NCI-H748 (cell line): Measurements from ENCODE around the gene IFT80.
A peak's percentile ranks its signal among the peaks of the same experiment; 100 is the strongest.

Experiments
- DNase-seq: peaks from one replicate; lab custom pipeline; 2025; ENCODE audit not compliant: unreplicated experiment; lab: John Stamatoyannopoulos, UW

Gene IFT80

DNA sequence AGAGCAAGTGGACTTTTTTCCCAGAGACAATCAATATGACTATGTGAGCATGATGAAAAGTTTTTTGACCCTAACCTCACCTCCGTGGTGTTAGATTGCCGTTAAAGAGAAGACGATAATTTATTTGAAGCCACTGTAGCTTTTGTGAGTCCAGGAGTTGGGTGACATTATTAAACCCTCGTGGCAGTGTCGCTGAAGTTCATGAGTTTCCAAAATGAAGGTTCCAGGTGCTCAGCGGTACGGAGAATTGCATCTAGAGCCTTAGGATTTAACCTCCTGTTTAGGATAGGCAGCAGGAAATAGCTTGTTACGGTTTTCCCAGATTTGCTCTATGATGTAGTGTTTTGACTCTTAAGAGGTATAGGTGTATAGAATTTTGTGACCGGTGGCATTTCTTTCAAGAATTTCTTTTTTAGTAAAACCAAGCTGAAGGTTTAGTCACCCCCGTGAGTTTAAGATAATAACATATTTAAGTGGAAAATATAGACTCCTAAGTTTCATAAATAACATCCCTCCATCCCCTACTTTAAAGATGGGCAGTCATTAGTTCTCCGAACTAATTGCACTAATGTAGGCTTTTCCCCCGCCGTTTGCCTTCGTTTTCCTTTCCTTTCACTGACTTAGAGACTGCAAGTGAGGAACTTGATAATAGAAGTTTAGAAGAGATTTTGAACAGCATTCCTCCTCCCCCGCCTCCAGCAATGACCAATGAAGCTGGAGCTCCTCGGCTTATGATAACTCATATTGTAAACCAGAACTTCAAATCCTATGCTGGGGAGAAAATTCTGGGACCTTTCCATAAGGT, 2.5 kb upstream of the IFT80 start:
- peak; percentile 8 for DNase-seq

DNA sequence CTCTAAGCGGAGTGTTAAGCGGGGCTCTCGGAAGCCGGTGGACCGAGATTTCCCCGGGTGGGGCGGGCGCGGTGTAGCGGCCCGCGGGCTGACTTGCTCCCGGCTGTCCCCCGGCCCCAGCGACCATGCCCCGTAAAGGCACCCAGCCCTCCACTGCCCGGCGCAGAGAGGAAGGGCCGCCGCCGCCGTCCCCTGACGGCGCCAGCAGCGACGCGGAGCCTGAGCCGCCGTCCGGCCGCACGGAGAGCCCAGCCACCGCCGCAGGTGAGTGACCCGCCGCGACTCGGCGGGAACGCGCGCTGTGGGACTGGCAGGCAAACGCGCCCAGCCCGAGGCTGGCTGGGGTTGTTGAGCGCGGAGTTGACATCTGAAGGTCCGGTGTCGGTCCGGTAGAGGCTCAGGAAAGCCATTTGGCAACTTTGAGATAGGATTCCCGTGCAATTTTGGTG, 1.7 kb upstream of the IFT80 start:
- peak; percentile 26 for DNase-seq

DNA sequence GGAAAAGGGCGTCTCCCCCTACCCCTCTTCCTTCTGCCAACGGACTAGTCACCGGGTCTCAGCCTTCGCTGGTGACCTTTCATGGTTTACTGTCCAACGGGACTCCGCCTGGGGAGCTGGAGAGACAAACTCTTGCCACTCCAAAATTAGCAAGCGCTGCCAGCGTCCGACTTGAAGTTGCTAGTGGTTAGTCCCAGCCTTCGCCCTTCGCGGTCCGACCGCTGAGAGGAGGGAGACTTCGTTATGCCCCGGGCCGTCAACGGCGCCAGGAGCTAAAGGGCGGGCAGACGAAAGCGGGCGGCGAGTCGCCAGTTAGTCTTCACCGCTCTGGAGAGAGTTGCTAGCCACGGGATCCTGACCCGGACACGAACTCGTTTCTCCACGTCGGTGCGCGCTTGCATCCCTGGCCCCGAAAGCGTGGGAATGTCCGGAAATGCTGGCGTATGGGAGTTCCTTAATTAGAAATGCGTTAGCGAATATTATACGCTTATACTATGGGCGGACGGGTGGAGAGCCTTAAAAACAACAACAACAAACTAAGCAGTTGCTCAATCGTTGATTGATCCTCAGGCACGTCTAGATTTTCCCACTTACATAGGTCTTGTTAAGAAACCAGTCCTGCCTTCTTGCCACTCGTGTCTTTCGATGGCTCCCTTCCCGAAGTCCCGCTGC, 1.1 kb upstream of the IFT80 start:
- DNase-seq, result peak; percentile 39

DNA sequence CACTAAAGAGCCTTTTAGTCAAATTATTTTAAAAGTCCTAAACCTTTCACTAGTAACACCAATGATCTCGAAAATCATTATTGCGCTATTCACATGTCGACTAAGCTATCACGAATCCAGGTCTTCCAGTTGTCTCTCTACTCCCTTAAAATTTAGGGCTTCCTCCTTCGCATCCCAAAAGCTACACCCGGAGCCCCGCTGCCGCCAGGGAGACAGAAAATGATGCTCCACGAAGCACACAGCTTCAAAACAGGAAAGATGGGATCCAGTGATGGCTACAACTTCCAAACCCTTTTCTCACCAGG, 253 bp downstream of the IFT80 start:
- DNase-seq, result no peak

DNA sequence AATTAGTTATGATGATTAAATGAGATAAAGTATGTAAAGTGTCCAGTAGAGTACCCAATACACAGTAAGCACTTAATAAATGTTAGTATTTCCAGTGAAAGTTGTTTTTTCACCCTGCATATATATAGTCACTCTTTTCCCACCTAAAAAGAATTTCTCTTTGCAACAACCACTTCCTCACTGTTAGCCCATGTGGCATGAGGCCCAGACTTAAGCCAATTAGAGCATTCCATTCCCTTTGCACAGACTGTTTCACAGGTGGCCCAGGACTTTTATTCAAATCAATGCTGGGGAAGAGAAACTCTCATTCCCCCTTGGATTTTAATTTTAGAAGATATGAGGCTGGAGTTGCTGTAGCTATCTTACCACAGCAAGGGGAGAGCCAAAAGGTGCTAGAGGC, 3.7 kb downstream of the IFT80 start:
- DNase-seq, result no peak

DNA sequence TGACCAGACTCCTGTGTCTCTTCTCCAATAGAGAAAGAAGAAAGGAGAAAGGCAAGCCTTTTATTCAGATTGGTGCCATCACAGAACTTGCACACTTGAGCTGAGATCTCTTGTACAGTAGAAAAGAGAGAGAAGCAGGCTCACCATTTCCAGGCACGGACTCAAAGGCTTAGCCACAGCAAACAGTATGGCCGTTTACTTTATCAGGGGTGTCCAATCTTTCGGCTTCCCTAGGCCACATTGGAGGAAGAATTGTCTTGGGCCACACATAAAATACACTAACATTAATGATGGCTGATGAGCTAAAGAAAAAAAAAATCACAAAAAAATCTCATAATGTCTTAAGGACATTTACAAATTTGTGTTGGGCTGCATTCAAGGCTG, 5.0 kb downstream of the IFT80 start:
- no peak for DNase-seq

DNA sequence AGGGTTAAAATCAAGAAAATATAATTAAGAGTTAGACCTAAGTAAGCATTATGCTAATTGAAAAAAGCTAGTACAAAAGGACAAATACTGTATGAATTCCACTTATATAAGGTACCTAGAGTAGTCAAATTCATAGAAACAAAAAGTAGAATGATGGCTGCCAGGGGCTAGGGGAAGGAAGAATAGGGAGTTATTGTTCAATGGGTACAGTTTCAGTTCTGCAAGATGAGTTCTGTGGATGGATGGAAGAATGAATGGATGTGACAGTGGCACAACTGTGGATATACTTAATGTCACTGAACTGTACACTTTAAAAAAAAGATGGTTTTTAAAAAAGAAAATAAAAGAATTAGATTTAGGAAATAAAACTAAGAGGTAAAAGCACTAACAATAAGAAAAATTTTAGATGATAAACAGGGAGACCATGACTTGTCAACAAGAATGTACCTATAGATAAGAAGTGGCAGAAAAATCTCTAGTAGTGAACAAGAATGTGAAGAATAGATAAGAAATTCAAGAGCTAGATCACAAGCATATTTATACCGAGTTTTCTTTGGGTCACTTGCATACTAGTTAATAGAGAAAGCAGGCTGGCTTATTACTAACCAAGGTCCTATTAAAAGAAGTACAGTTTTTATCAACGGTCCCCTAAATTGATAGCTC, 5.5 kb downstream of the IFT80 start:
- no peak for DNase-seq

DNA sequence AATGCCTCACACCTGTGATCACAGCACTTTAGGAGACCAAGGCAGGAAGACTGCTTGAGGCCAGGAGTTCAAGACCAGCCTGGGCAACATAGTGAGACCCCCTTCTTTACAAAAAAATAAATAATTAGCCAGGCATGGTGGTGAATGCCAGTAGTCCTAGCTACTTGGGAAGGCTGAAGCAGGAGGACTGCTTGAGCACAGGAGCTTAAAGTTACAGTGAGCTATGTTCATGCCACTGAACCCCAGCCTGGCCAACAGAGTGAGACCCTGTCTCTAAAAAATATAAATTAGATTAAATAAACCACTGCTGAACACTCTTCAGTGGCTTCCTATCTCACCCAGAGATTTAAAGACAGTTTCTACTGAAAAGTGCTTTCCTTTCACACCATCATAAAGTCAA, 6.2 kb downstream of the IFT80 start:
- no peak for DNase-seq

DNA sequence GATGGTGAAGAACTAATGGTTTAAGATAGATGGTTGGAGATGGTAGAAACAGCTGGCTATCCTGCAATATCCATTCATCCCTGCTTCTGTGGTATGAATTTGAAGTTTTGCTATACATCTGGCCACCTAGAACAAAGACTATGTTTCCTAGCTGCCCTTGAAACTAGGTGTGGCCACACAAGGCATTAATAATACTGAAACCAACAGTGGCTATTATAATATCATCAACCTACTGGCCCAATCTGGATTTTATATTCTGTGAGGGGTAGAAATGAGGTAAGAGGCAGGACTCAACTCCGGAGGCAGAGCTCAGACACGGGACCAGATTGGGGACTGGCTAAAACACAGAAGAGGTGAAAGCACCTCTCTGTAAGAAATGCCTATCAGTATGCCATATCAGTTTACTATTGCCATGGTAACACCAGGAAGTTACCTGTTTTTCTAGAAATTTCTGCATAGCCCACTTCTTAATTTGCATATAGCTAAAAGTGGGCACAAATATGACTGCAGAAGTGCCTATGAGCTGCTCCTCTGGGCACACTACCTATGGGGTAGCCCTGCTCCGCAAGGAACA, 8.4 kb downstream of the IFT80 start:
- DNase-seq, result no peak

DNA sequence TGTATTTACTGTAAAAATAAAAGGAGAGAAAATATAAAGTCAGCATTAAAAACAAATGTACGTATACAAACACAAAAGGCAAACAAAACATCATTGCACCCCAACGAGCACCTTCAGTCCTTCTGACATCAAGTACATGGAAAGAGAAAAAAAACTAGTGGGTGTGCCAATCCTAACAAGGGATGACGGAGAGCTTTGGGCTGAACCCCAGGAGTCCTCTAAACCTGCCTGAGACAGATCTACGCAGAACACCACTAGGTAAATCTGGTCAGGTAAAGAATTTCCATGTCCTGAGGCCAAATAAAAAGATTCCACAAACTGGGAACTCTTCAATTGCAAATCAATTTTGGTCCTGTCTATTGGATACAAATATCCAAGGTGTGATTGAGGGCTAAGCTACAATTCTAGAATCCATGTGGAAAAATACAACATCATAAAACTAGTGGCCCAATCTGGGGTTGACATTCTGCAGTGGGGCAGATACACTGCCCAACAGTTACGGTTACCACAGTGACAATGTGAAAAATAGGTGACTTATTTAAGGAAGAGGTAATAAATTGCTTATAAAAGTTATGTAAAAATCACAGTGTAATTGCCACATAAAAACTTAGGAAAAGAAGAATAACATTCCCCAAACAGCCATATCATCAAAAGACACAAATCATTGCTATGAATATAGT, 14.2 kb downstream of the IFT80 start:
- DNase-seq, result no peak

DNA sequence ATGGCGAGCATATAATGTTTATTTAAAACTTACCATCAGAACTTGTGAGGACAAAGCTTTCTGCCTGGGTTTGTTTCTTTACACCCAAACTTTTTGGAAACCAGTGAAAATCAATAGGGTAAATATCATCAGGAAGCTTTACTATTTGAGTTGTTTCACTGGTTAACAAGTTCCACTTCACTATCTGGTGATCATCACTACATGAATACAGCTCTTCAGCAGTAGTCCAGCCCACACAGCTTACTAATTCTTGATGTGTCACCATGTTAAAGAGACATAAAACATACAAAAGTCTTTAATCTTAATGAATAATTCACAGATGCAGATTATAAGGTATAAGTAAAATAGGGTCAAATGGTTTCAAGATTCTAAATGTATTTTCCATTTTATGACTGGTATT, 17.6 kb downstream of the IFT80 start:
- DNase-seq, result no peak

DNA sequence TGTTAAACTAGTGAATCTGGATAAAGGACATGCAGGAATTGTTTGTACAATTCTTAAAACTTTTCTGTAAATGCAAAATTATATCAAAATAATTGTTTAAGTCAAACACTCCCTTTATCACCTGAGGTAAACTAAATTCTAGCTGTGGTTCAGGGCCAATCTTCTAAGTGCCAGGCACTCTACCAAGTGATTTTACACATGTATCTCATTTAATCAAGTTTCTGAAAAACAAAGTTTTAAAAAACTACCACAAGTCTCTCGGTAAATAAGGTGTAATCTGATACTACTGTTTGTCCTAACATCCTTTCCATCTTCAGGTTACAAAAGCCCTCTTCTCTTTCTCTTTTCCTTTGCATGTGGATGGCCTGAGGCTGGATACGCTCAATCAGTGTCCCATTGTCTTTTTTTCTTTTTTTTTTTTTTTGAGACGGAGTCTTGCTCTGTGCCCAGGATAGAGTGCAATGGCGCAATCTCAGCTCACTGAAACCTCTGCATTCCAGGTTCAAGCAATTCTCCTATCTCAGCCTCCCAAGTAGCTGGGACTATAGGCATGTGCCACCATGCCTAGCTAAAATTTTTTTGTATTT, 19.3 kb downstream of the IFT80 start:
- no peak for DNase-seq

DNA sequence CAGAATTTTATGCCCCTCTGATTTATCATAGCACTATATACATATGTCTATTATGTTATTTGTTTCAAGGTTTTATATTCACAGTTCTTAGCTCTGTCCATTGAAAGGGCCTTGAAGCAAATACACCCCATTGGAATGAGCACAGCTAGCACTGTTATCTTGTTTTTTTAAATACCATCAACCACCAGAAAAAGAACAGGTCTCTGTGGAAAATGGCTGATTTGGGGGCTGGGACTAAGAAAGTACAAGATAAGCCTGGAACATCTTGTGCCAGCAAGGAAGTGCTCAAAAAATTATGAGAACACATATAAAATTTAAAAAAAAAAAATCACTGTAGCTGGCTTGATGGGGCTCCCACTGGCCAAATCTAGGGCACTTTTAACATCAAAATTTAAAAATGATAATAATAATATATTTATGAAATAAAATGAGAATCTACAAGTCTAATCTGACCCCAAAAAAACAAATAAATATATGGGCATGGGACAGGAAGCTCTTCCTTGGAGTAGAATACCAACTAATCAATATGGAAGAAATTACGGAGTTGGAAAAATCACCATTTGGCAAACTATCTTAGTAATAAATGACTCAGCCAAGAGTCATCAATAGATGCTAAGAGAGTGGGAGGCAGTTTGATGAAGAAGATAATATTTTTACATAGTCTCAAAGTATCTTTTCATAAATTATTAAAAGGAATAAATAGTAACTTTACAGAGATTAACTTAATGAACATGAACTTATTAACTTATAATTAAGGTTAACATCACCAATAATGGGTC, 20.5 kb downstream of the IFT80 start:
- DNase-seq, result no peak

DNA sequence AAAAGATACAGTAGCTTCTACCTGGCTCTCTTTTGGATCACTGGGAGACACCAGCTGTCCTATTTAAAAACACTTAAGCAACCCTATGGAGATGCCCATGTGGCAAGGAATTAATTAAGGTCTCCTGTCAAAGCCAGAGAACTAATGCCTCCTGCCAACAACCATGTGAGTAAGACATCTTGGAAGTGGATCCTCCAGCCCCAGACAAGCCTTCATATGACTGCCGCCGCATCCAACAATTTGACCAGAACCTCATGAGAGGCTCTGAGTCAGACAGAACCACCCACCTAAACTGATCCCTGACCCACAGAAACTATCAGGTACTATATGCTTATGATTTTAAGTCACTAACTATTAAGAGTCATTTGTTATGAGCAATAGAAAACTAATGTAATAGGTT, 22.3 kb downstream of the IFT80 start:
- no peak for DNase-seq

DNA sequence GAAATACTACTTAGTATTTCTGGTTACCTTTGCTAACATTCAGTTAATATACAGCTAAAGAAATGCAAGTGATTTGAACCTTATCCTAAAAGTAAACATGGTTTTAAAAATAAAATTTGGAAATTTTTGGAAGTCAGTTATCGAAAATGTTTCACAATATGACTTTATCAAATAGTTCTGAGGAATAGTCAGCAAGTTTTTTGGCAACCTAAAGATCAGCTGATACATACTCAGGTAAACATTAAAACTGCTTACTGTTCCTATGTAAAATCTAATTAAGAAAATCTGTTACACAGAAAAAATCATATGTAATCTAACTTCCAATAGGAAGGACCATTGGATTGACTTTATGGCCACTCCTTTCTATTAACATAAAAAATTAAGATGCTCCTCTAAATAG, 24.1 kb downstream of the IFT80 start:
- no peak for DNase-seq

DNA sequence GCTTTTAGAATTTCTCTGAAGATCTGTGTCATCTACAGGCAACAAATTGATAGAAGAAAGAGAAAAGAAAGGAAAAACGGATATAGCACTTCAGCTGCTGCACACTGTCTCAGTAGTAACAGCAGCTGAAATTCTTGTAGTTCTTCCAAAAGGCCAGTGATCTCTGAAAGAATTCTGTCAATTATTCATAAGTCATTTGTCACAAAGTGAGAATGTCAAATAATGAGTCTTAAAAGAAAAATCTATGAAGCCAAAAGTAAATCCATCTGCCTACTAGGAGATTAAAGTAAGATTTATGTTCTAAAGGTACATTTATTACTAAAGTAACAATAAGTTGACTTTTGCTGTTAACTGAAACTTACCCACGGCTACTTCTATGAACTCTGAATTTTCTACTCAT, 24.6 kb downstream of the IFT80 start:
- DNase-seq, result no peak

DNA sequence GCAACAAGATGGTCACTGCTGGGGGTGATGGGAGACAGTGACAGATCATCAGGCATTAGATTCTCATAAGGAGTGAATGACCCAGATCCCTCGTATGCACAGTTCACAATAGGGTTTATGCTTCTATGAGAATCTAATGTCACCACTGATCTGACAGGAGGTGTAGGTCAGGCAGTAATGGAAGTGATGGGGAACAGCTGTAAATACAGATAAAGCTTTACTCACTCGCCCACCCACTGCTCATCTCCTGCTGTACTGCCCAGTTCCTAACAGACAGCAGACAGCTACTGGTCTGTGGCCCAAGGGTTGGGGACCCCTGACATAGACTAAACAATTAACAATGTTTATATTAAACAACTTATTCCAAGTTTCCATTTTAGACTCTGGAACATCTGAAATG, 25.4 kb downstream of the IFT80 start:
- no peak for DNase-seq

DNA sequence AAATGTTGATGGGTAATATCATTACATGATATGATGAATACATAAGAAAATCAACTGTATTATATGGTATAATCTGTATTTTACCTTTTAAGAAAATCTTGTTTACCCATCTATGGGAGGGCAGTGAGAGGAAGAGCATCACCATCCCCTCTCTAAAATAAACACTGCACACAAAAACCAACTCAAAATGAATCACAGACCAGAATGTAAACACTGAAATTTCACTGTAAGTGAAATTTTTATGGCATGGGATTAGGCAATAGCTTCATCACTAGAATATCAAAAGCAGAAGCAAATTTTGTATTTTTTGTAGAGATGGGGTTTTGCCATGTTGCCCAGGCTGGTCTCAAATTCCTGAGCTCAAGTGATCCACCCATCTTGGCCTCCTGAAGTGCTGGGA, 26.2 kb downstream of the IFT80 start:
- DNase-seq, result no peak

DNA sequence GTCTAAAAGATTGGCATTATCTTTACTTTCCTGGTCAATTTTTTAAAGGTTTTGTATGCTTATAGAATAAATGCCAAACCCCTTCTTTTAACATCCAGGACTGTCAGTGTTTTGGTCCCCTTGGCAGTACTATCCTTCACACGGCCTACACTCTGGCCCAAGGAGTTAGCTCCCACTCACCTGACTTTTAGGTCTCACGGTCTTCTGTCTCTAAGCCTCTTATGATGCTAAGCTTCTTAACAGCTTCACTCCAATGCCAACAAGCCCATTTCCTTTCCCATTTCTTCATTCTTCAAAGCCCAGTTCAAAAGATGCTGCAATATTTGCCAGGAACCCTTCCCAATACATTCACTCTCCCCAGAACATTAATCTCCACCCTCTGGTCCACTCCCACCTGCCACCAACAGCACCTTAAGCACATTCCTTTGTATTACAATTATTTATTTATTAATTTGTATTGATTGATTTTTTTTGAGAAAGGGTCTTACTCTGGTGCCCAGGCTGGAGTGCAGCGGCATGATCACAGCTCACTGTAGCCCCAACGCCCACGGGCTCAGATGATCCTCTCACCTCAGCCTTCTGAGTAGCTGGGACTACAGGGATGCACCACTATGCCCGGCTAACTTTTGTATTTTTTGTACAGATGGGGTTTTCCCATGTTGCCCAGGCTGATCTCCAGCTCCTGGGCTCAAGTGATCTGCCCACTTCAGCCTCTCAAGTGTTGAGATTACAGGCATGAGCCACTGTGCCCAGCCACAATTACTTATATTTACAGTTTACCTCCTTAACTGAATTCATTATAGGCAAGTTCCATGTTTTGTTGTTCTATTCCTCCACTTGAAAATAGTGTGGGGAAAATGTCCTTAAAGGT, 27.8 kb downstream of the IFT80 start:
- DNase-seq, result no peak
